Neural cell (in vitro differentiated cells): ENCODE data around the gene MRTFA.

Experiments
- CTCF ChIP-seq: fragments of 450-650 bp; IDR thresholded peaks from 2 replicates; pipeline ENCODE4 v1.5.1; 2014; ENCODE audit warnings: antibody characterized with exemption, mild to moderate bottlenecking, moderate library complexity; ENCODE audit not compliant: poor library complexity, severe bottlenecking
- REST ChIP-seq: IDR thresholded peaks from 2 replicates; pipeline ENCODE4 v1.6.1; 2012; ENCODE audit warnings: borderline replicate concordance

- TF ChIP-seq REST (no peak), CTCF (no peak)
Observed at GRCh38 chr22:40485813-40486667, 150.5 kb downstream of the MRTFA start.
